Measurements from ENCODE around the gene FNIP2.

The FNIP2 gene

DNA sequence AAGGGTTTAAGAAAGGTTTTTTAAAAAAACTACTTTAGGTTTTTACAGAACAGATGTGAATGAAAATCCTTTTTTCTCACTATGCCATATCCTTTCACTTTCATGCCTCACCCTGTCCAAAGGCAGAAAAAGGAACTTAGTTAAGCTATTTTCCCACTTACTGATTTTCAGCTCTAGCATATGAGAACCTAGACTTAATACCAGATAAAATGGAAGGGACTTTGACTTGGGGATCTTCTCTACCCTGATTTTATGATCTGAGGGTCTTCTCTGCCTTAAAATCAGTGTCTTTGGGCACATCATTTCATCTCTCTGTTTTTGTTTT, 42.4 kb downstream of the FNIP2 start:
- no peak overlapping the region for H3K4me3 ChIP-seq (ENCODE audit: low read length)
- no peak for TF ChIP-seq ZNF274 (IDR thresholded peaks at IDR 0.05; ENCODE audit: low read depth, low read length)

DNA sequence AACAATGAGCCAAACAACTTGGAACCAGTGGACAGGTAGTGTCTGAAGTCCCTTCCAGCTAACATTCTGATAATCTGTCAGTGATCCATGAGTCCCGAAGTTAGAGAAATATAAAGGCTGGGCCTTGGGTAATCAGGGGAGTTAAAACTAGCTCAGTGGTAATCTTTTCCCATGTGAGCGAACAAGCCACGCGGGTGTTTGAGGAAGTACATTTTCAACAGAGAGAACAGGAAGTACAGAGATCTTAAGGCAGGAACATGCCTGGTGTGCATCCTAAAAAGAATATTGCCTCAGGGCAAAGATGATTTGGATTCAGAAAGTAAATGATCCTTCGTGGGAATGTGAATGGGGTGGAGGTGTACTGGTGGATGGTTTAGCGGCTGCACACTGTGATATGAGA, 42.9 kb downstream of the FNIP2 start:
- peak overlapping the region; percentile 4; the same call in 1 of the 2 replicates for H3K4me3 ChIP-seq (ENCODE audit: low read length)
- TF ChIP-seq ZNF274 (IDR thresholded peaks at IDR 0.05; ENCODE audit: low read depth, low read length): no peak

DNA sequence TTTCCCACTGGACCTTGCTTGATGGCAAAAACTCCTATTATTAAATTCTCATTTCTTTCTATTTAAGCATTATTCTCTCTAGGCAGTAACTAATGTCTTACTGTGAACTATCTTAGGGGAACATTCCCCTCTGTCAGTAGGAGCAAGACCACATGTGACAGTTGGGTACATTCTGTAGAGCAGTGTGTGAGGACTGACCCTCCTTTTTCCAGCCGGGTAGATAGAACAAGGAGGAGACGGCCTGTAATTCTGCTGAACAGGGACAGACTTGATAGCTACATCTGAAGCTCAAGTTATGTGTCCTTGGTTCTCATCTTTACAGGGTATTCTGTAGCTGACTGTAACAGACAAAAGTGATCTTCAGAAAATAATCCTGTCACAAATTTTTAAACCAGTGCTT, 43.3 kb downstream of the FNIP2 start:
- H3K4me3 ChIP-seq (ENCODE audit: low read length): peak overlapping the region; percentile 4; the same call in 1 of the 2 replicates
- no peak for TF ChIP-seq ZNF274 (IDR thresholded peaks at IDR 0.05; ENCODE audit: low read depth, low read length)

DNA sequence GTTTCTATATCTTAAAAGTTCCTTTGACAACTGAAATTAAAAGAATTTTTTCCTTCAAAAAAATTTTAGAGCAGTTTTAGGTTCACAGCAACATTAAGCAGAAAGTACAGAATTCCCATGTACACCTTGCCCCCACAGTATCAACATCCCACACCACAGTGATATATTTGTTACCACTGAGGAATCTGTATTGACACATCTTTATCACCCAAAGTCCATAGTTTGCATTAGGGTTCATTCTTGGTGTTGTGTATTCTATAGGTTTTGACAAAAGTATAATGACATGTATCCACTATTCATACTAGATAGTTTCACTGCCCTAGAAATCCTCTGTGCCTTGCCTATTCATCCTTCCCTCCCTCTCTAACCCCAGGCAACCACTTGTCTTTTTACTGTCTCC, 43.7 kb downstream of the FNIP2 start:
- no peak for TF ChIP-seq ZNF274 (IDR thresholded peaks at IDR 0.05; ENCODE audit: low read depth, low read length)
- H3K4me3 ChIP-seq (ENCODE audit: low read length): no peak overlapping the region

DNA sequence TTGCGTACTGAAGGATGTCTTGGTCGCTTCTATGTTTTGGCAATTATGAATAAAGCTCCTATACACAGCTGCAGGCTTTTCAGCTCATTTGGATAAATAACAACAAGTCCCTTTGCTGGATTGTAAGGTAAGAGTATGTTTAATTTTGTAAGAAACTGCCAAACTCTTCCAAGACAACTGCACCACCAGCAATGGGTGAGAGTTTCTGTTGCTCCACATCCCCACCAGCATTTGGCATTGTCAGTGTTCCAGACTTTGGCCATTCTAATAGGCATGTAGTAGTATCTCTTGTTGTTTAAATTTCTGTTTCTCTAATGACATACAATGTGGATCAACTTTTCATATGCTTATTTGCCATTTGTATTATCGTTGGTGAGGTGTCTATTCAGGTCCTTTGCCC, 44.3 kb downstream of the FNIP2 start:
- no peak overlapping the region for H3K4me3 ChIP-seq (ENCODE audit: low read length)
- no peak for TF ChIP-seq ZNF274 (IDR thresholded peaks at IDR 0.05; ENCODE audit: low read depth, low read length)

DNA sequence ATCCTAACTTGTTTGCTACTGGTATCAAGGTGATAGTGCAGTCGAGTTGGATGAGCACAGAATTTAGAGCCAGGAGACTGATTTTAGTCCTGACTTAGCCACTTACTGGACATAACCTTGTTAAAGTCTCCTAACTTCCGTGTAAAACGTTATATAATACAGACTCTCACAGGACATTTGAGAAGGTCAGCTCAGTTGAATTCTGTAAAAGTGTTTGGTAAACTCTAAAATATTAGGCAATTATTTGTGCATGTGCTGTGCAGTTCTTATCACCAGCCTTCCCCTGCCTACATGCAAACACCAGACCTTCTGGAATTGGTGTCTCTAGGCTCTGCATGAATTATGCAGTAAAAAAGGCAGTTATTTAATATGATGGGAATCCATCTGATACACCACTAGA, 45.4 kb downstream of the FNIP2 start:
- H3K4me3 ChIP-seq (ENCODE audit: low read length): no peak overlapping the region
- no peak for TF ChIP-seq ZNF274 (IDR thresholded peaks at IDR 0.05; ENCODE audit: low read depth, low read length)

DNA sequence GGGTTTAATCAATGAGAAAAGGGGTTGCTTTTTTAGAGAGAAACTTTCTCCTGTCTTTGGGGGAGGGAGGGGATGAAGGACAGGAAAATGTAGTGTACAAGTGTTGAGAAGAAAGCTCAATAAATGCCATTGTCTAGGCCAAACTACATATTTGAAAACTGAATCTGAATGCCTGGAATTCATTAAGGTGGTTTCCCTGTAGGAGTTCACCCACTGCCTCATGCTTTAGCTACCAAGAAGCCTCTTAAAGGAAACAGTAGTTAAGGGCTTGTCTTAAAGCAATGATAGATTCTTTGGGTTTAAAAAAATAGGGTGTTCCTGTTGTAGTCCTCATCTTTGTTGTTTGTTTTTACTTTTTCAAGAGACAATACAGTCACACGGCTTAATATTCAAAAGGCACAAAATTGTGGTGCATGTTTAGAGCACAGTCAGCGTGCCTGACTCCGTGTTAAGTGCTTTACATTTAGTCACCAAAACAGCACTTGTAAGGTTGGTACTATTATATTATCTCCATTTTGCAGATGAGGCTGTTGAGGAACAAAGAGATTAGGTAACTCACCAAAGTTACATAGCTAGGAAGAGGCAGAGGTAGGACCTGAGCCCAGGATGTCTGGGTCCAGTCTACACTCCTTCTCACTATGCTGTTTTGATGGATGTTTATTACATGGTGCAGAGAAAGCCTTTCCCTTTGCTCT, 46.0 kb downstream of the FNIP2 start:
- no peak for TF ChIP-seq ZNF274 (IDR thresholded peaks at IDR 0.05; ENCODE audit: low read depth, low read length)
- no peak overlapping the region for H3K4me3 ChIP-seq (ENCODE audit: low read length)

DNA sequence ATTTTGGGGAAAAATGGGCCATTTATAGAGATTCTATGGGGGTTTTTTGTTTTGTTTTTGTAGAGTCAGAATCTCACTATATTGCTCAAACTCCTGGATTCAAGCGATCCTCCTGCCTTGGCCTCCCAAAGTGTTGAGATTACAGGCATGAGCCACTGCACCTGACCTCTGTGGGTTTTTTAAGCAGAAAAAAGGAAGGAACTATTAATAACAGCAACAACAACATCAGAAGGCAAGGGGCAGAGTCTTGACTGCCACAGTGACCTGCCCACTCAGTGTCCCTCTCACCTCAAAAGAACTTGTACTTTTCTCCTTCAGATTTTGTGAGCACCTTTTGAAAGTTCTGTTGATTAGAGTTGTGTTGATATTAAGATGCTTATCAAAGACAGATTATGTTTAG, 48.1 kb downstream of the FNIP2 start:
- no peak overlapping the region for H3K4me3 ChIP-seq (ENCODE audit: low read length)
- no peak for TF ChIP-seq ZNF274 (IDR thresholded peaks at IDR 0.05; ENCODE audit: low read depth, low read length)

DNA sequence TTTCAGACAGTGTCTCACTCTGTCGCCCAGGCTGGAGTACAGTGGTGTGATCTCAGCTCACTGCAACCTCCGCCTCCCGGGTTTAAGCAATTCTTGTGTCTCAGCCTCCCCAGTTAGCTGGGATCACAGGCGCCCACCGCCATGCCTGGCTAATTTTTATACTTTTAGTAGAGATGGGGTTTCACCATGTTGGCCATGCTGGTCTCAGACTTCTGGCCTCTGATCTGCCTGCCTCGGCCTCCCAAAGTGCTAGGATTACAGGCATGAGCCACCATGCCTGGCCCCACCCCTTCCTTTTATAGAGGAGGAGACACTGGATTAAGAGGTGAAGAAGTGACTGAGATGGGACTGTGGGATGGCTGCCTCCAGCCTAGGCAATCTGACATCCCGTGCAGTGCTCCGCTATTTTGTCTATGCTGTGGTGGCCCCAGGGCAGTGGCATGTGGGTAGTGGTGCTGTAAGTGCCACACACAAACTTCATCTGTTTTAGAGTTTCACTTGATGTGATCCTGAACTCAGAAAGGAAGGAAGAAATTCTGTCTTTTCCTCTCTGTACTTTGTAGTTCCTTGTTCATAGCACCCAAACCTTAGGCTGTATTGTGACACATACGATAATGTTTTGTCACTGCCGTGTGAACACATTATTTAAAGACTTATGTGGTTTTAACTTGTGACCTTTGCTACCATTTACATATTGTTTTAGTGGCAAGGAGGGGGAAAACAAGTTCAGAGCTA, 48.9 kb downstream of the FNIP2 start:
- TF ChIP-seq ZNF274 (IDR thresholded peaks at IDR 0.05; ENCODE audit: low read depth, low read length): no peak
- H3K4me3 ChIP-seq (ENCODE audit: low read length): no peak overlapping the region

DNA sequence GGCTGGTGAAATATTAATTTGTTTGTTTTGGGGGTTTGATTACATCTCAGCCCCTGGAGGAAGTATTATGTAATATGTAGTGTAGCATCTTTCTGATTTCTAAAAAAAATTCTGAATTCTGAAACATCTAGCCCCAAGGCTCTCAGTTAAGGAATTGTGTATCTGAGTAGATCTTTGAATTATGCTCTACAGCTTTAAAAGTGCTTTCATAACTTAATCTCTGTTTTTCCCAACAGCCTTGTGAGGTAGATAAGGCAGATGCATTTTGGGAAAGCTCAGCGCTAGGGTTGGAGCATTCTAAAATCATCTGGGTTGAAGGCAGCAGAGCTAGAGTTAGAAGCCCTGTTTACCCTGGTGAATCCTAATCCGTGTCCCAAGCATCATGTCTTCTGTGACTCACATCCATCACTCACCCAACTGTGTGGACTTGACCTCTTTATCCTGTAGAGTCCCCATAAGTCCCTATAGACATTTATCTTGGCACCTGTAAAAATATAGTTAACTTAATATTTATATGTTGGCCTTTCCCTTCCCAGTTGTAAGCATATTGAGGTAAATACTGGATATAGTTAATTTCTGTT, 49.8 kb downstream of the FNIP2 start:
- TF ChIP-seq ZNF274 (IDR thresholded peaks at IDR 0.05; ENCODE audit: low read depth, low read length): no peak
- H3K4me3 ChIP-seq (ENCODE audit: low read length): no peak overlapping the region

DNA sequence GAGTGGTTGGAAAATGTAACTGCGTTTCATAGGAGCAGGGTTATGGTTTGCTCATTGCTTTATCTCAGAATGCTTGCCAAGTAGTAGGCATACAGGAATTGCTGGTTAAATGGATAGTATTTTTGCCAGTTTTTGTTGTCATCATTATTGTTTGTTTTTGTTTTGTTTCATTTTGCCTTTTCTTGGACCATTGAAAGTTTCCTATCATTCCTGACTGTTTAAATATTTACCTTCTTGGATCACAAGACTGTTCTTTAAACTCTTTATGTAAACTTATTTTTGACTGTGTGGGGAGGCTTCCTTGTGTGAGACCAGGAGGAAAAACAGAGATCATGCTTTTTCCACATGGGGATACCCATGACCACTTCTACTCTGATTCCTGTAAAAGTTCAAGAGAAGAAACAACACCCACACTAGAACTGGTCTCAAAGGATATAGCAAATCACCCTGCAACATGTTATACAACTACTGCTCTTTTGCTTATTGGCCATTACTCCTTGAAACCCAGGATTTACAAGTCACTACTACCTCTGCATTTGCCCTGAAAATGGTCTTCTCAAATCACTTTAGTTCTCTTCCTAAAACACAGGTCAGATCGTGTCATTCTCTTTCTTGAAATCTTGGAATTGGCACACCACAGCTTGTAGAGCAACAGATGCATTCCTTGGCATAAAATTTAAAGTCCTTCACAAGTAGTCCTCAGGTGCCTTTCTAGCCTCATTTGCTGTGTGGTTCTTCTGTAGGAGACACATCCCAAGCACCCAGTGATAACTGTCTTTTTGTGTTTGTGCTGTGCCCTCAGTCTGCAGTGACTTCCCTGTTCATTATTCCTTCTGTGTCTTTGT, 51.3 kb downstream of the FNIP2 start:
- no peak for TF ChIP-seq ZNF274 (IDR thresholded peaks at IDR 0.05; ENCODE audit: low read depth, low read length)
- no peak overlapping the region for H3K4me3 ChIP-seq (ENCODE audit: low read length)

DNA sequence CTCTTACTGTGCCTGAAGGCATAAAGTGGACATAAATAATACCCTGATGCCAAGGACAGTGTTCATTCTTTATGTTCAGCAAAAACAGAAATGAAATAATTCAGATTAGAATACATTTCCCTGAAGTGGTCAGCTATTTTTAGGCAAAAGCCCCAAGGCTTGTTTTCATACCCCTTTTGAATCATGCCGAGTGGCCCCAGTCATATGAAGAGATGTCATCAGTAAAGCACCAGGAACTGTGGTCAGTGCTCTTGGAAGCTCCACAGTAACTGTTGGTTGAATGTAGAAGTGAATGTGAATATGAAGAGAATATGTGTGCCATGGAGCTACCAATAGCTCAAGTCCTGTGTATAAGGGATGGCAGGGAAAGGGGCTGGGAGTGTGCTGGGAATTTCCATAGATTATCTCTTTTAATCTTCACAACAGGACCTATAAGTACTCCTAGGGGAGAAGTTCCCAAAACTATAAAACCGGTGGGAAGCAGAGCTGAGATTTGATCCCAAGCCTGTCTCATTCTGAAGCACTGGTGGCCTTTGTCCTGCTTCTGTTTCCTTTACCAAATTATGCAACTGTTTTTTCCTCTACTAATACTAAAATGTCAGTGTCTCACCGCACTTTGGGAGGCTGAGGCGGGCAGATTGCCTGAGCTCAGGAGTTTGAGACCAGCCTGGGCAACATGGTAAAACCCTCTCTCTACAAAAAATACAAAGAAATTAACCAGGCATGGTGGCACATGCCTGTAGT, 52.6 kb downstream of the FNIP2 start:
- no peak for TF ChIP-seq ZNF274 (IDR thresholded peaks at IDR 0.05; ENCODE audit: low read depth, low read length)
- no peak overlapping the region for H3K4me3 ChIP-seq (ENCODE audit: low read length)

DNA sequence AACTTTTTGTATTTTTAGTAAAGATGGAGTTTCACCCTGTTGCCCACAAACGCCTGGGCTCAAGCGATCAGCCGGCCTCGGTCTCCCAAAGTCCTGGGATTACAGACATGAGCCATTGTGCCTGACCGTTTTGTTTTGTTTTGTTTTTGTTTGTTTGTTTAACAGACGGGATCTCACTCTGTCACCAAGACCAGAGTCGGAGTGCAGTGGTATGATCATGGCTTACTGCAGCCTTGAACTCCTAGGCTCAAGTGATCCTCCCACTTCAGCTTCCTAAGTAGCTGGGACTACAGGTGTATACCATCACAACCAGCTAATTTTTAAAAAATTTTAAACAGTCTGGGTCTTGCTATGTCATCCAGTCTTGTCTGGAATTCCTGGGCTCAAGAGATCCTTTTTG, 53.5 kb downstream of the FNIP2 start:
- no peak overlapping the region for H3K4me3 ChIP-seq (ENCODE audit: low read length)
- TF ChIP-seq ZNF274 (IDR thresholded peaks at IDR 0.05; ENCODE audit: low read depth, low read length): no peak

DNA sequence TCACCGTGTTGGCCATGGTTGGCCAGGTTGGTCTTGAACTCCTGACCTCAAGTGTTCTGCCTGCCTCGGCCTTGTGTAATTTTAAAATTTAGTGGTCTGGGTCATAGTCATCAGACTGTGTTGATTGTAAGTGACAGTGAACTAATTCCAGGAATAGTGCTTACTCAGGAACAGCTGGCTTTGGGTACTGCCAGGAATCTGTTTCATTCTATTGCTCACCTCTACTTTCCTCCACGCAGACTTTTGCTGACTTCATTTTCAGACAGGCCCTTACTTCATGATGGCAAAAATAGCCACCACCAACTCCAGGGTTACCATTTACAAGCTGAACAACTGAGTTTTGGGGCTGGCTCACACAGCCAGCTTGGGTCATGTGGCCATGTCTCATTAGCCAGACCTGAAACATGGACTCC, 54.6 kb downstream of the FNIP2 start:
- no peak for TF ChIP-seq ZNF274 (IDR thresholded peaks at IDR 0.05; ENCODE audit: low read depth, low read length)
- no peak overlapping the region for H3K4me3 ChIP-seq (ENCODE audit: low read length)

Data from GM08714 (cell line).